Measurements from ENCODE around the gene FAT1.
"Not testable (repeated sequence)": the region's sequence is repeated elsewhere in the genome, so short reads cannot be mapped to it uniquely, and the experiment has no call there.

FAT1 gene

DNA sequence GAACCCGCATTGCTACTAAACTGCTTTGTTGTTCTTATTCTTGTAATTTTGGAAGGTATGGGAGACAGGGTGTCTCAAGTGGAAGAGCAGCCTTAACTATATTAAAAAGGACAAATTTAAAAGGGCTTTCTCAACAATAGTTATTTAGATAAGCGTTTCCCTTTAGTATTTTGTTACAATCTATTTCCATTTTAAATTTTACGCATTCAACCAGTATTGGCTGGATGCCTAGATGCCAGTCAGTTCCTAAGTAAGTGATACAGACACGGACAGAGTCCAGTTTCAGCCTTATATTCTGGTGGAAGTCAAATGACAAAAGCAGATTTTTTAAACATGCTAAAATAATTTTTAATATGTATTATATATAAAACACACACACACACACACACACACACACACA lies 28.3 kb downstream of the FAT1 start:
- DNase-seq = no peak

DNA sequence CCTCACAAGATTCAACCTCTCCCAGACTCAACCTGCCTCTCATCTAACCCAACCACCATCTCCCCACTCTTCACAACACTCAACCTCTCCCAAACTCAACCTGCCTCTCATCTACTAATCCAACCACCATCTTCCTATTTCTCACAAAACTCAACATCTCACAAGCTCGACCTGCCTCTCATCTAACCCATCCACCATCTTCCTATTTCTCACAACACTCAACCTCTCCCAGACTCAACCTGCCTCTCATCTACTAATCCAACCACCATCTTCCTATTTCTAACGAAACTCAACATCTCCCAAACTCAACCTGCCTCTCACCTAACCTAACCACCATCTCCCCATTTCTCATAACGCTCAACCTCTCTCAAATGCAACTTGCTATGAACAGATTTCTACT lies 29.8 kb downstream of the FAT1 start:
- DNase-seq = no peak

DNA sequence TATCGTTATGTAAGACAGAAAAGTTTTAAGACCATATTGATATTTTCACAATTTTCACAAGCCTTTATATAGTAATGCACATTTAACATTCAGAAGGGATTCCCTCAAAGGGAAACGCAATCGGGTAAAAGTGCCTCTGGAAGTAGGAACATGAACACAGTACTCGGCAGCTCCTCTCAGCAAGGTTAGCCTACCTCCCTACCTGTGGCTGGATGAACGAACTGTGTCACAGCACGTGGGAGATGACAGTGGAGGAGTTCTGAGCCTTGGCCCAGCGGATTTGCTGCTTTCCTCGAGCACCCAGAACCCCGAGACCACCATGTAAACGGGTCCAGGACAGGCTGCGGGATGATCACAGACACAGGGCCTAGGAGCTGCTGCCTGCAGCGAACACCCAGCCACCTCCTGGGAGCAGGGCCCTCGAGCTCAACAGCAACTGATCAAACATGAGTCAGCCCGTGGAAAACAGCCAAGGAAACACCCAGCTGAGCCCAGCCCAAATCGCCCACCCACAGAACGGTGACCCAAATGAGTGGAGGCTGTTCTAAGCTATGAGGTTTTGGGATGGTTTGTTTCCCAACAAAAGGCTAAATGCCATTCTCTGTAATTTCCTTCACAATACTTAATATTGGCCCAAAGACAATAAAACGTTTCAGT lies 30.4 kb downstream of the FAT1 start:
- DNase-seq = no peak

DNA sequence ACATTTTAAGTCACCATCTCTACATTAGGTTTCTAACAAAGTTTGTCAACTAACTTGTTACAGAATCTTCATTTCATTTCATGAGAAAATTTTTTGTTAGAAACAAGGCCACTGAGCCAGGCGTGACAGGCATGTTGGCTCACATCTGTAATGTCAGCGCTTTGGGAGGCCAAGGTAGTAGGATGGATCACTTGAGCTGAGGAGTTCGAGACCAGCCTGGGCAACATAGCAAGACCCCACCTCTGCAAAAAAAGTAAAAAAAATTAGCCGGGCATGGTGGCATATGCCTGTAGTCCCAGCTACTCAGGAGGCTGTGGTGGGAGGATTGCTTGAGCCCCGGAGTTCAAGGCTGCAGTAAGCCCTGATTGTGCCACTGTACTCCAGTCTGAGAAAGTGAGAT lies 32.3 kb downstream of the FAT1 start:
- DNase-seq = no peak

DNA sequence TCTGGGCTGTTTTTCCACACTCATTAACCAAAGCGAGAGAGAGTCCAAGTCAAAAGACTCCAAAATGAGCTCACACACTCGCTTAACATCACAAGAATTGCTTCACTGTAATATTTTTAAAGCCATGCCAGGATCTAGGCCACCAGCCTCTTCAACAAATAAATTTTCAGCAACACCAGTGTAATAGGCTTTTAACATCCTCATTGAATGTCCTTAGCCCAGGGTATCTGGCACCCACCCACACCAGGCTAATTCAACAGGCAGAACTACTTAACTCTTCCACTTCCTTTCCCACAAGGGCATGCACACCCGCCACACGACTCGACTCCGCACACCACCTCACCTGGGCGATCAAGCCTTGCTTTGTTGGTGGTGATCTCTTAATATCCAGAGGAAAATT lies 34.2 kb downstream of the FAT1 start:
- DNase-seq = no peak

DNA sequence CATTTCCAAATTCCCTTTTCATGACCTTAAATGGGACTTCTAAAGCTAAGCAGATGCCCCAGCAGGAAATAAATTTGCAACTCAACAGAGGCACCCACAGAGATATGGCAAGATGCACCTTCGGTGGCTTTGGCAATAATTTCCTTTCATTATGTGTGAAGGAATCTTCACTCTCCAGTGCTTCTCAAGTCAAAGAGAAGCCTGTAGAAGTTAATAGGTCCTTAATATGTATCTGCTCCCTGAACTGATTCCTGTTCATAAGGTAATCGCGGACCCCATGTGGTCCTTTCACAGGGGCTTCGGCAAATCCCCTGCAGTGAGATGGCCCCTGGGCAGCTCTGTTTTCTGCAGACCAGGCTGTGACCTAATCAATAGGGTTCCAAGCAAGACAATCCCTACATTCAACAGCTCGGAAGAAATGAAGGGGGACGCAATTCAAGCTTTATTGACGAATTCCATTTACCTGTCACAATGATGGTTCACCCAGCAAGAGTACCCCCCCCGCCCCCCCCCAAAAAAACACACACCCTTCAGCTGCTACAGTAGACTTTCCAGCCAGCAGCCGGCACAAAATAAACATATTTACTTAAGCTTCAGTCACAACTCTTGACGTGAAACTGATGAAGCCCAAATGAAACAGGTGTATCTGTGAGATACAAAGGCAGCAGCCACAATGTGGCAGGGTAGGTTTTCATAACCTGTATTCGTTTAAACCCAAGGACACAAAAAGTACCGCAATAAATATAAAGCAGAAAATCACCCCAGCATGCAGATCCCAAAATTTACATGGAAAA lies 35.3 kb downstream of the FAT1 start:
- no peak for DNase-seq

DNA sequence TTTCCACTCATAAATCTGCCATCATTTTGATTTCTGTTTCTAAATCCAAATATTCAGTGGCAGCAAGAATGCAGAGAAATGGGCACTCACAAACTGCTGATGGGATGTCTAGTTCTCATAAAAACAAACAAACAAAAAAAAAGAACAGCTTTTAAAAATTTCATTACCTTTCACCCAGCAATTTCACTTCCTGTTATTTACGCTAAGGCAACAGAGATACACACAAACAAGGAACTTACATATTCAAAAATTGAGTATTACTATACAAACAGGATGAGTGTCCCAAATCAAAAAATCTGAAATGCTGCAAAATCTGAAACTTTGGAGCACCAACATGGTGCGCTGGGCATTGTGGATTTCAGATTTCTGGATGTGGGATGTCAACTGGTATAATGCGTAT lies 36.4 kb downstream of the FAT1 start:
- DNase-seq = no peak

DNA sequence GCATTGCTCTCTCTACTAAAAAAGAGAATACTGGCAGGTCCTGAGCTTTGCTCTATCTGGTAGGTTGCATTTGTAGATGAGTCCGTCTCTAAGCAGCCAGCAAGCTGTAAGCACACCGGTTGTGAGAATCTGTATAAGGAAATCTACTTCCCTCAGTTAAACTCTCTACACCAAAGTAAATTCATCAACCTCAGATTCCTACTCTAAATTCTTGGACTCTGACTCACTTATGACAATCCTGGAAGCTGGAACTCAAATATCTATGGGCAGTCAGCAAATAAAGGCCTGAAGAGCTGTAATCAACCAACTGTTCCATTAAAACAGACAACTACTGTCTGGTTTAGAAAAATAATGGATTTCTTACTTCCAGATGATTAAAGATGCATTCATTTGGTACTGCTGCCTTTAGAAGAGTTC lies 37.9 kb downstream of the FAT1 start:
- no peak for DNase-seq

DNA sequence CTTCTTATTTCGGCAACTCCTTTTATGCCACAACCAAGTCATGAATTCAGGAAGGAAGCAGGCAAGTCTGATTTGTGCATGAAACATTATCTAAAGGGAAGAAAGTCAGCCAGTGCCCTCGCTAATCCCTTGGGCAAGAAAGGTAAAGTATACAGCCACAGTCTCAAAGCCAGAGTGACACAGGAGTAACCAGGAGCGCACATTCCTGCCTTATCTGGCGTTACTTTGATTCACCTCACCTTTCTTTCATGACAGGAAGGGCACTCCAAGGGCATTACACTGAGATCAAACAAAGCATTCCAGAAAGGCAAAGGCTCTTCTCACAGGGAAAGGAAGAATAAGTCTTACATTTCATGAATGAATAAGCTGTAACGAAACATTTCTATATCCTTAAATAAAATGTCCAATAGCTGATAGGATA lies 38.8 kb downstream of the FAT1 start:
- no peak for DNase-seq

DNA sequence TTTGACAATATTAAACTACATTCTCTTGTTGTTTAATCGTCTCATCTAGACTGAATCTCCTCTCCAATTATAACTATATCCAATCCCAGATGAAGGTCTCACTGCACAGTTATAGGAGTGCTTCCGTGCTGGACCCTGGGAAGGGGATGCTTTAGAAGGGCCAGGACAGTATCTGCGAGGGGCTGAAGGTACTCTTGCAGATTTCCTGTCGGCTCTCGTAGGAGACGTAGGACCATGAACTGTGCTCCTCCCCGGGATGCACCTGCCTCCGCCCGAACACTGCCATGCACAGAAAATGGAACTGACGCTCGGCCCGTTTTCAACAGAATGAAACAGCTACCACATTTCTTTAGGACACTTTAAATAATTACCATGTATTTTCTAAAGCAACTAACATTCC lies 39.4 kb downstream of the FAT1 start:
- no peak for DNase-seq

DNA sequence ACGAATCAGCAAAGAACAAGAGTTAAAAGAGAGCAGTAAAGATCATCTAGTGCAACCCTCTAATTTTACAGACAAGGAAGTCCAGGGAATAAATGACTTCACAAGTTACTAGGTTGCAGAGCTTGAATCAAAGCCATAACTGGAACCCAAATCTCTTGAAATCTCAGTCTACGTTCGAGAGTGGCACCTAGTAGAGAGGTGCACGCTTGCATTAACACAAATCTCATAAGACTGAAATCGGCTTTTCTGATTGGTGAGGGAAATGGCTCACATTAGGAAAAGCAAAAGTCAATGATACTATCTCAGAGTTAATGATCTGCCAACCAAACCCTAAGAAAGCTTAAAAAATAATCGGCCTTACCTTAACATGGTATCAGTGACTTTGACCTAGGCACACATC lies 43.0 kb downstream of the FAT1 start:
- DNase-seq = no peak

DNA sequence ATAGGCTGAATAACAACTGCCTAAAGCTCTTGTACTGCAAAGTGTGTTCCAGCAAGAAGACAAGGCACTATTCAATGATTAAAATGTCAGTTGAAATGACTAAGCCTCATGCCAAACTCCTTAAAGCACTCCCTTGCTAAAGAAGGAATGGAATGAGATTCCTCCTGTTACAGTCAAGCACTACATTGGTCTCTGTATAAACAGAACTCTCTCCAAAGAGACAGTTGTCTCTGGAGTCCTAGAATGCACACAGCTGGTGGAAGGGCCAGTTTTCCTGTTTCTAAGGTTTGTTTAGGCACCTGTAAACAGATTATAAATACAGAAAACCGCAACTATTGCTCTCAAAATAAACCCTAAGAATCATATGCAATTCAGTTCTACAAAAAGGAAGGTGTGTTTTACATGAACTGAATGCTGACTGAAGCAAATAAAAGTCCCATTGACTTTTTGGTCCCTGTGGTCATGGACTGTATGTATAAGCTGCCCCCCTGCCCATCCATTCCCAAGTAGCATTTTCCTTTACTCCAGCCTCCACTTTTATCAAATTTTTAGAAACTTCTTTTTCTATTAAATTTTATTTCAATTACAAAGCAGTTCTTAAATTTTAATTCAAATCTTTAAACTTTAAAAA lies 47.0 kb downstream of the FAT1 start:
- DNase-seq = no peak

DNA sequence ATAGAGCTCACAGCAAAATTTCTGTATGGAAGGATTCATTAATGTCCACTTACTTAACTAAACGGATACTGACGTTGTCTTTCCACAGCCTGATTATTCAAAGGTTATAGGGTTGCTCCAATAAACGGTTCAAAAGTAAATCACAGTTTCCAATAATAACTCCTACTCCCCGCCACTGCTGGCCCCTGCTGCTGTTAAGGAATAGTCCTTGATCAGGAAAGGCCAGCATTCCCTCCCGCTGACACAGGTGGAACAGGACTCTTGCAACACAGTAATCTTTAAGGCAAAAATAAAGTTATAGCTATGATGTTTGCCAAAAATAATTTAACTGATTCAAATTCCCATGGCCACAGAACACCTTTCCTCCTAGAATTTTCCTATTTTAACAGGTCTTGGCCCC lies 53.9 kb downstream of the FAT1 start:
- no peak for DNase-seq

DNA sequence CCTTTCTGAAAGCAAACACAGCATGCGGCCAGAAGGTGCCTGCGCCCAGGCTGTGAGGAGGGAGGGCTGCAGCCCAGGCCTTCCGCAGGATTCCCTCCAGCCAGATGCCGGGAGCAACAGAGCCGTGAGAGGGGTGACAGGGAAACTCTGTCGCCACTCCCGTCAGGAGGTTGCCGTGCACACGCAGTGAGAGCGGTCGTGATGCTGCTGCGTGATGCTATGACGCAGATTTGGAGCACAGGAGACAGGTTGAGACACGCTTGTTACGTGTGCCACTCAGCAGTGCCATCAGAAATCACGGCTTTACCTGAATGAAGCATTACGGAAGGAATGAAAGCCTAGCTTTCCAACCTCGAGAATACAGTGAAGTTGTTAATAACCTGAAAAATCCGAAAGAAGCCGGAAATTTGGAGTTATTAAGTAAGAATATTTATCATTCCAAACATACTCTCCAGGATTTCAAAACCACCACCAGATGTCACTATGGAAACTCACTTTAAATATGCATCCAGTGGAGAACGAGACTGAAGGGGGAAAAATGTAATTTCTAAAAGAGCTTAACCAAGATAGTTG lies 54.4 kb downstream of the FAT1 start:
- DNase-seq = no peak

DNA sequence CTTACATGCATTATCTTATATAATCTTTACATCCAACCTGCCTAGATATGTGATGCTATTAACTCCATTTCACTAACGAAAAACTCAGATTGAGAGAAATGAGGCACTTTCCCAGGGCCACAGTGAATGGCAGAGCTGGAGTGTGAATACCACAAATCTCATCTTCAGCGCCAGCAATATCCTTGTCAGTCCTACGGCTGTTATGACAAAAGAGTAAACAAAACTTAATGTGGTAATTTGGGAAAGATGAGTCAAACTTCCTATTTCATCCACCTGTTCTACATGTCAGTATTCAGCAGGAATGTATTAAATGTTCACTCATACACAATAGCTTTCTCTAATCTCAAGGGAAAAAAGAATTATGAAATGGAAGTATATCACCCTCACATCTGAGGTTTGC lies 56.9 kb downstream of the FAT1 start:
- no peak for DNase-seq

DNA sequence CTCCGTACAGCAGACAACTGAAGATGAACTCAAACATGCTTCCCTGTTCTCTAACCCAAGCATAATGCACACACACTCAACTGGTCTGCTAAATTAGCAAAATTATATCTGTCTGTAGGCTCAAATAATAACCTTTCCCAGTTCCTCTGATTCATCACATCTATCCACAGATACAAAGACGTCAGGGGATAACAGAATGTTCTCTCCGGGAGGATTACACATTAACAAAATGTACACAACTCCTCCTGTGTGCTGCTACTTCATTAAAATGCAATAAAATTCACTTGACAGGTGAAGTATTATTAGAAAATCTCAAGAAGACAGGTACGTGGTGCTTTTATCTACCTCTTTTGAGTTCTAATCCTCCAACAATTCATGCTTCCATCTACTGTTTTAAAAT lies 57.4 kb downstream of the FAT1 start:
- no peak for DNase-seq

DNA sequence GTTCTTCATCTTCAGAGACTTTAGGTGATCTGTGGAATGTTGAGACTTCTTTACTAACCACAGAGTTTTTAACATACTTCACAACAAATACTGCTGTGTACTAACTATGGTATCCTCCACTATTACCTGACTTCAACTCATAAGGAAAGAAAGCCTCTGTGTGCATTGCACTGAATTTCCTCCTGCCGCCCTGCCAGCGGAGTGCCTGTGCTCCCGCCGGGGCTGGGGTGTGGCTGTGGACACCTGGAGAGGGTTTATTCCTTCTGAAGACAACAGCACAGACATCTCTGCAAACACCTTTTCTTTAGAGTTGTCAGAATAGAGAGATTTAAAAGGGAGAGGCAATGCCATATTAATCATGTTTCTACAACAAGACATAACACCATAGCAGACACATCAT lies 63.3 kb downstream of the FAT1 start:
- DNase-seq = no peak

DNA sequence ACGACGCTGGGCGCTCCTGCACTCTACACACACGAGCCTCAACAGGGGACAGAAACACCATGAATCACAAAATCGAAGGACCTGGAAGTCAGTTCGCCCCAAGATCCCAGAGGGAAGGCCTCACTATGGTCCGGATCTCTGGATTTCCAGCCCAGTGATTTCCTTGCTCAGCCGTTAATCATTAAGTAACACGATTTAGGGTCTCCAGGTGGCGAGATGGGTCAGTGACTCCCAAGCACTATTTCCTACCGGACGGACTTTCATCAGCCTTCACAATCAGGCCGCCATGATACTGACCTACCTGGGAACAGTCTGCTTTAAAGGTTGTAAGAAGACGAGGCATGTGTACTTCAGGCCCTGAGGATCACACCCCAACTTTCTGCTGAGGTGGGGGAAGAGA lies 63.7 kb downstream of the FAT1 start:
- no peak for DNase-seq

DNA sequence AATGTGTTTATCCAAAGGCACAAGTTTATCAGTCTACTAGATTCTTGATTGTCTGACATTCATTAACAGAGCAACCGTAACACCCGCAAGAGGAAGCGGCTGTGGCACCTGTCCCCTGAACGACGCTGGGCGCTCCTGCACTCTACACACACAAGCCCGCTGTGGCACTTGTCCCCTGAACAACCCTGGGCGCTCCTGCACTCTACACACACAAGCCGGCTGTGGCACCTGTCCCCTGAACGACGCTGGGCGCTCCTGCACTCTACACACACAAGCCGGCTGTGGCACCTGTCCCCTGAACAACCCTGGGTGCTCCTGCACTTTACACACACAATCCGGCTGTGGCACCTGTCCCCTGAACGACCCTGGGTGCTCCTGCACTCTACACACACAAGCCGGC lies 64.2 kb downstream of the FAT1 start:
- not testable (repeated sequence) for DNase-seq

DNA sequence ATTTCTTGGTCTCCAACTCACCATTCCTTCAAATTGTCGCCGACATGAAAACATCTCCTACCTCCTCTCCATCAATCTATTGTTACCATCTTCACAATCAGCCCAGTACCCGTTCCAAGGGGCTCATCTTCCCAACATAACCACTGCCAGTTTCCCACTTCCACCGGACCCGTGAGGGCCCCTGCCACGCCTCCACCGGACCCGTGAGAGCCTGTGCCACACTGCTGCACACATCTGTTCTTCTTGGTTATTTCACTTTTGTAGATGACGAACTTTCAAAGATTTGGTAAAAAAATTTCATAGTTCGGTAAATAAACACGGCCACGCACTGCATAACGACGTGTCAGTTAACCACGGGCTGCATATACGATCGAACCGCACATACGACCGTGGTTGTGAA lies 65.0 kb downstream of the FAT1 start:
- no peak for DNase-seq

DNA sequence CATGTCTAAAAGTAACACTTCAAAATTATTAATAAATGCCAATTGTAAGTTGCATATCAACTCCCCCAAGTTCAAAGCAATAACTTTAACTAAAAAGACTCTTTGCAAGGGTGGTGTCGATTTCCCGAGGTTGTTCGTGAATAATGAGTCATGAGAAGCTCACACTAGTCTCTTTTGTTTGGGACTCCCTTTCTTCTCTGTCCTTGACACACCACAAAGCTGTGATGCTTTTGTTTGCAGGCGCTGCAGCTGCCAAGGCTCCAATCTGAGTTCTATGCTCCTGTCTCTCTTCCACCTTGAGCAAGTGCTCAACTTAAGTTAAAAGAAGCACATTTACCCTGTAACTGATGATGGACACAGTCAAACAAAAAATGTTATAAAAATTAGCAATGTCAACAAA lies 65.9 kb downstream of the FAT1 start:
- no peak for DNase-seq

DNA sequence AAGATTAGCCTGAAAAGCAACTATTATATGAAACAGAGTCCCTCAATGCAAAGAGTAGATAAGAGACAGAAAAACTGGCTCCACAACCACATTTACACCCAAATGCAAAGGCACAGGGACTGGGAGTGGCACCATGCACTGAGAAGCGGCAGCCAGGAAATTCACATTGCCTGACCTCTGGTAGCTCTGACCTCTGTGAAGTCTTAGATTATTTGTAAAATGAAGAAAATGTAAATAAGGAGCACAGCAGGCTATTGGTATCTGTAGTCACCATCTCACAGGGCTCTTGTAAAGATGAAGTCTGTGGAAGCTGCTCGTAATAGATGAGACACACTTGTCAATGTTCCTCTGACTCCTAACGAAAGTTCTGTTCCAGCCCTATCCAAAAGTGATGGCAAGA lies 69.7 kb downstream of the FAT1 start:
- DNase-seq = no peak

DNA sequence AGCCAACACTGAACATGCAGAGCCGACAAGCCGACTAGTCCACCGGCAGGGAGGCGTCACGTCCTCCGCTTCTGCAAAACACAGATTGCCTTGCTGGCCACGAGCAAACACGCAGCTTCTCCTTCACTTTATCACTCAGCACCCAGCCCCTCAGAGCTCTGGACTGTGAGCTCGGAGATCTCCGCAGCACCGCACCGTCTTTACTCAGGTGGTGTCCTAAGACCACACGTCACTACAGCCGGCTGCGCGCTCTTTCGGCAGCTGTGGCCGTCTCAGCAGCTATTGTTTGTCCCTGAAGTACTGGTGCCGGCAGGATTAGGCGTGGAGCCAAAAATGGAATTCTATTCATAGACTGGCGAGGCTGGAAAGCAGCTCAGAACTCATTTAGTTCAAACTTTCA lies 72.0 kb downstream of the FAT1 start:
- no peak for DNase-seq

DNA sequence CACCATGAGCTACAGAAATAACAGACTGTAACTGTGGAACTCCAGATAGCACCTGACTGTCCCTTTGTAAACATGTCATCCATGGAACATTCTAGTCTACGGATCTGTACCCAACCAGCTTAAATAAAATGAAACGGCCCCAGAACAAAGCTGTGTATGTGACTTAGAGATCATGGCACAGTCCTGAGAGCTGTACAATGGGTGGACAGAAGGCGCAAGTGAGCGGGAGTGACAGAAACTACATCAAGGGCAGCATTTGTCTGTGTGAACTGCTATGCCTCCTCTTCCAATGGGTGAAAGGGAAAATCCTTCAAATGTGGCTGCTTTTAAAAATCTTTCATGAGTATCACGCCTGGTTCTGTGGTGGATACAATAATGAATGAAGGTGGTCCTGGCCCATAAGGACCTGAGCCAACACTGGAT lies 72.5 kb downstream of the FAT1 start:
- DNase-seq = no peak
